HG02840 (cell line): ENCODE measurements around the gene HCAR3.
"Not testable (repeated sequence)": the region's sequence is repeated elsewhere in the genome, so short reads cannot be mapped to it uniquely, and the experiment has no call there.

Experiments used
- ATAC-seq: cut with Tn5 transposase; IDR thresholded peaks from one replicate; pipeline ENCODE4 v1.9.1; 2021; ENCODE audit warnings: mild to moderate bottlenecking, moderate library complexity, moderate number of reproducible peaks; ENCODE audit not compliant: unreplicated experiment, low FRiP score

The HCAR3 gene

DNA sequence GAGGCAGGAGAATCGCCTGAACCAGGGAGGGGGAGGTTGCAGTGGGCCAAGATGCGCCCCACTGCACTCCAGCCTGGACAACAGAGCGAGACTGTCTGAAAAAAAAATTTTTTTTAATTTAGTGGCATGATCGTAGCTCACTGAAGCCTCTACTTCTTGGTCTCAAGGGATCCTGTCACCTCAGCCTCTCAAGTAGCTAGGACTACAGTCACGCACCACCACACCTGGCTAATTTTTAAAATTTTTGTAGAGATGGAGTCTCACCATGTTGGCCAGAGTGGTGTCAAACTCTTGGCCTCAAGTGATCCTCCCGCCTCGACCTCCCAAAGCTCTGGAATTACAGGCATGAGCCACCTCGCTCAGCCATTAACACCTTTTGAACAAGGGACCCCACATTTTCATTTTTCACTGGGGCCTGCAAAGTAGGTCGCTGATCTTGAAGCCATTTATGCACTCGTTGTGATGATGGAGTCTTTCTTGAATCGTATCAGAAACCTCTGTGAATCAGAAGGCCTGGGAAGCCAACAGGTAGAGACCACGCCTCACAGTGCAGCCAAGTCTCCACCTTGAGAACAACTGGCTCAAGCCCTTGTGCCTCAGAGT is 8.1 kb upstream of the HCAR3 start:
- ATAC-seq: no peak

DNA sequence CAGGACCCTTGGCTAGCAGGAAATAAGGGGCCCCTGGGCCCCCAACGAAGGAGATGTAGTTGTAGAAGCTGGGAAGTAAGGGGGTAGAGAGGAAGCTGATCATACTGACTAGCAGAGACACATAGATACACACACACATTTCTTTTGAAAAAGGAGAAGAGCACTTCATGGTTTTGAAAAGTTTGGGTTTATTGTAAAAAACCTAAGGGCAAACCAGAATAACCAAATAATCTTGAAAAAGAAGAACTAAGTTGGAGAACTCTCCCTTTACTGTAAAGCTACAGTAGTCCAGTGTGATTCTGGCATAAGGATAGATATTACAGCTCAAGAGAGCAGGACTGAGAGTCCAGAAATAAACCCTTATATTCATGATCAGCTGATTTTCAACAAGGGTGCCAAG is 5.8 kb upstream of the HCAR3 start:
- ATAC-seq: no peak

DNA sequence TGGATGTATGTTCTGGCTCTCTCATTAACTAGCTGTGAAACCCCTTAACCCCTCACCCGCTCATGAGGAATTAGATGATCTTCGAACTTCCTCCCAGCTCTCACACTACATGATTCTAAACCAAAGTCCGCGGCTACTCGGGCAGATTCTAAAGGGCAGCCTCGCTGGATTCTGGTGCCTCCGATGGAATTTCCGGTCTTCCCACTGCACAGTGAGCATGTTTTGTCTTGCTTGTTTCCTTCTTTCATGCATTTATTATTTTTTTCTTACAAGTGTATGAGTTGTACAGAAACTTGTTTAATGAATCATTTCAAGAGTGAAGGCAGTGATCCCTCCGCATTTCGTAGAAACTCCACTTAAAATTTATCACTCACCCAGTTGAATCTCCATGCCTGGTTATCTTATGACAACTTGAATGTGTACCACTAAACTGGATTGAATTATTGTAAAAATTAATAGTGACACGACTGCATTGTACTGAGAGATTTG is 4.5 kb upstream of the HCAR3 start:
- ATAC-seq: no peak

DNA sequence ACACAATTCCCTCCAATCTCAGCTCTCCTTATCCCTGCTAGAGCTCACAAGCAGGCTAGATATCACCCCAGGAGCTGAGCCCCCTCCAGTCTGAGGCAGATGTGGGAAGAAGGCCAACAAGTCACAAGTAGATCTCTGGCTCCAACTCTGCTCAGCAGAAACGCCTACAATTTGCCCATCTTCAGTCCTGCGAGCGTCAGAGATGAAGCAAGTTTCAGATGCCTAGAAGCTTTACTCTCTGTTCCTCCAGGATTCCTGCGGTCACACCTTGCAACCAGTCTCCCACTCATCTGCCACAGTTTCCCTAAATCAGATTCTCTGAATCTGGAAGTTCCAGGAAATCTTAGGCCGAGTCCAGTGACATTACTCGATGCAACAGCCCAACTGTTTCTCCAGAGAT is 1.4 kb downstream of the HCAR3 start:
- ATAC-seq: not testable (repeated sequence)

GRCh38 chr12:122713491-122714188 is 3.0 kb downstream of the HCAR3 start:
- ATAC-seq: not testable (repeated sequence)

DNA sequence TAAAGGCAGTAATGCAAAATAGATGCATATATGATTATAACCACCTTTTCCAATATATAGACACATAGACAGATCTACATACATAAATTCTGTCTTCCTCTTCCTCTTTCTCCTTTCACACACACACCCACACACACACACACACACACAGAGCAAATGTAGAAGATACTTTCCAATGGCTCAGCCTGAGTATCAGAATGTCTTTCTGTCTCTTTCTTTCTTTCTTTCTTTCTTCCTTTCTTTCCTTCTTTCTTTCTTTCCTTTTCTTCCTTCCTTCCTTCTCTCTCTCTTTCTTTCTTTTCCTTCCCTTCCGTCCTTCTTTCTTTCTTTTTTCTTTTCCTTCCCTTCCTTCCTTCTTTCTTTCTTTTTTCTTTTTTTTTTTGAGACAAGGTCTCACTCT is 5.3 kb downstream of the HCAR3 start:
- ATAC-seq: not testable (repeated sequence)

DNA sequence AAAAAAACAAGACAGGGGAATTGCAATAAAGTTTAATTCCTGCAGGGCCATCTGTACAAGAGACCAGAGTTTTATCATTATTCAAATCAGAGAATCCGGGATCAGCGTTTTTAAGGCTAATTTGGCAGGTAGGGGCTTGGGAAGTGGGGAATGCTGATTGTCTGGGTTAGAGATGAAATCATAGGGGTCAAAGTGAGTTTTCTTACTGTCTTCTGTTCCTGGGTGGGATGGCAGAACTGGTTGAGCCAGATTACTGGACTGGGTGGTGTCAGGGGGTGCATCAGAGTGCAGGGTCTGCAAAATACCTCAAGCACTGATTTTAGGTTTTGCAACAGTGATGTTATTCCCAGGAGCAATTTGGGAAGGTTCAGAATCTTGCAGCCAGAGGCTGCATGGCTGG is 6.3 kb downstream of the HCAR3 start:
- not testable (repeated sequence) for ATAC-seq

GRCh38 chr12:122709287-122709686 is 7.3 kb downstream of the HCAR3 start:
- ATAC-seq: not testable (repeated sequence)

DNA sequence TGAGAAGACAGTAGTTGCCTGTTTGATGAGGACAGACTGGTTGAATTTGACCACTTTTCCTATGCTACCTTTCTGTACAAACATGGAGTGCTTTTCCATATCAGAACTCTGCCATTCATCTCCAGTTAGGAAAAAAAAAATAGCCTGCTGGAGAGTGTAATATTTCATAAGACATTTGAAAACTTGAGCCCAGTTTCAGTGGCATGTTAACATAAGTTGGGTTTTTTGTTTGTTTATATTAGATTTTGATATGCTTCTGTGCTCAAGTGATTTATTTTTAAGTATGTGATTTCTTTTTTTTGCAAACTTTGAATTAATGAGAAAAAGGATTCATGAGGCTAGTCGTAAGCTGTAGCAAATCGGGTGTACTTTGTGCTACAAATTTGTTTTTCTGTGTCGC is 12.8 kb downstream of the HCAR3 start:
- not testable (repeated sequence) for ATAC-seq

GRCh38 chr12:122702890-122703611 is 13.6 kb downstream of the HCAR3 start, which contains the start of gene HCAR2:
Gene HCAR2, minus strand, starts transcription at chr12:122703357. Its CDS starts 74 bp downstream, at chr12:122703283.
- ATAC-seq: not testable (repeated sequence)

DNA sequence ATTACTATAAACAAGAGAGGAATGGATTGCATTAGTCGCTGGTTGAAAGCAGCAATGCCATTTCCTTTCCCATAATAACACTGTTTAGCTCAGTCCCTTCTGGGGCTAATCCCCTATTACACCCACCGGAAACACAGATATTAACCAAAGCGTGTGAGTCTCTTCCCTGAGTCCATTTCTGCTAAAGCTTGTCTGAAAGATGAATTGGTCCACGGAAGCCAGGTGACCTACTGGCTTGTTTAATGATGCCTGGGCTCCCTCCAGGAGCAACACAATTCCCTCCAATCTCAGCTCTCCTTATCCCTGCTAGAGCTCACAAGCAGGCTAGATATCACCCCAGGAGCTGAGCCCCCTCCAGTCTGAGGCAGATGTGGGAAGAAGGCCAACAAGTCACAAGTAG is 15.1 kb downstream of the HCAR3 start:
- not testable (repeated sequence) for ATAC-seq

- not testable (repeated sequence) for ATAC-seq
These were observed 16.4 kb downstream of the HCAR3 start for GRCh38 chr12:122700038-122700710.

GRCh38 chr12:122696922-122697321 is 19.7 kb downstream of the HCAR3 start:
- ATAC-seq: not testable (repeated sequence)

DNA sequence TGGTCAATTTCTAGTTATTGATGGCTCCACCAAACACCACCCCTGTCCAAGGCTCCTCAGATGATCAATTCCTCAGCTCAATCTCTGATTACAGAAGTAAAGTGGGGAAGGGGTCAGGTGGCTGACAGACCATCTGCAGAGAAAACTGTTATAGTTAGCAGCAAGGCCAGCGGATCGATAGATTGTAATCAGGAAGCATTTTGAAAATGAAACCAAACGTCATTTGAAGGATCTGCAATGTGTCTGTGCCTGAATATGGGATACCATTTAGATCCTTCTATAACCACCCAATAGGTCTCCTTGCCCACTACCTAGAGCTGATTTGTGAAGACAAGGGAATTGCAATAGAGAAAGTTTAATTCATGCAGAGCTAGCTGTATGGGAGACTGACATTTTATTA is 25.0 kb downstream of the HCAR3 start:
- no peak for ATAC-seq

GRCh38 chr12:122688291-122688690 is 28.3 kb downstream of the HCAR3 start:
- ATAC-seq: no peak

- no peak for ATAC-seq
These were observed 29.5 kb downstream of the HCAR3 start for GRCh38 chr12:122687086-122687485.

DNA sequence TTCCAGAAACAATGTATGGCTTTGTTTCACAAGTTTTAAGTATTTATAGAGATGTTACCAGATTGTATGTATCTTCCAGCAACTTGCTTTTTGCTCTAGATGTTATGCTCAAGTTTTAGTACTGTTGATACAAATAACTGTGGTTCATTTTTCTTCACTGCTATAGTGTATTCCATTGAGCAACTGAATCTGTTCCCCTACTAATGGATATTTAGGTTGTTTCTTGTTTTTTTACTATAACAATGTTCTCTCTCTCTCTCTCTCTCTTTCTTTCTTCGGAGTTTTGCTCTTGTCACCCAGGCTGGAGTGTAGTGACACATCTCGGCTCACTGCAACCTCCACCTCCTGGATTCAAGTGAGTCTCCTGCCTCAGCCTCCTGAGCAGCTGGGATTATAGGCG is 30.1 kb downstream of the HCAR3 start:
- no peak for ATAC-seq

DNA sequence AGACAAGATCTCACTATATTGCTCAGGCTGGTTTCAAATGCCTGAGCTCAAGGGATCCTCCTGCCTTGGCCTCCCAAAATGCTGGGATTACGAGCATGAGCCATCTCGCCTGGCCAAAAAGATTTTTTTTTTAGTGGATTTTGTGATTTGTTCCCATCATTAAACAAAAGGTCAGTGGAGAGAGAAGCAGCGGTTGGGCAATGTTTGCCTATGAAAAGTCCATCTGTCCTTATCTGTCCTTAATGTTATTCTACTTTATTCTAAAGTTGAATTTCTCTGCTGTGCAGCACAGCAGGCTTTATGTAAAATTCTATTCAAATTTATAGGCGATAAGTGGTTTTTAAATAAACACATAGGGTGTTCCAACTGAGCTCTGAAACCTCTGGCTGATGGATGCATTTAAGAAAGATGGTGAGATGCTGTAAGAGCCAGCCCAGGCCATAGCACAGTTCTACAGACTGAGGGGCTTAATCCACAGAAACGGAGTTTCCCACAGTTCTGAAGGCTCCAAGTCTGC is 32.3 kb downstream of the HCAR3 start:
- ATAC-seq: no peak

- no peak for ATAC-seq
These were observed 34.8 kb downstream of the HCAR3 start for GRCh38 chr12:122681814-122682213.

GRCh38 chr12:122680989-122681388 is 35.6 kb downstream of the HCAR3 start:
- ATAC-seq: not testable (repeated sequence)
